ENCODE data around the gene GFER. TPM values are rescaled to one million over a fixed set of nuclear protein-coding genes. Genes with fewer than 3 reads are reported as not detected.

Gene GFER
- total RNA-seq, 8 experiments from 2014 or later: 14.4 to 37.3 (median 25.2) TPM

- WGBS, 10 experiments: 84 to 90% (median 89%) methylated on average over 2 to 9 of the region's 14 CpGs; no CpG with 5 or more reads in 7 of the 10 experiments
- ATAC-seq (replicated peaks in 6 of 8): no peak
- peaks cover 11 to 26% of the 10 kb centered on the region in 2 donors for H3K4me1 ChIP-seq (replicated peaks in 1 of 2)
- H3K4me3 ChIP-seq: no peak overlapping the region
- in situ Hi-C loops (cut with MboI; ENCODE audit: low pct_unique_long_range_greater_than_20kb in 2 of 9, low sequenced_read_pairs in 9 of 9, unreplicated experiment in 9 of 9): loop anchor here in 3 of 9 experiments (10.0 to 25.0 kb wide), 2 partner anchors 112 to 120 kb away; partner anchors contain the start of genes RAB26 (in 3 of the 3) and PKD1 (in 1 of the 3)
- H3K27ac ChIP-seq: no peak overlapping the region
Measured at GRCh38 chr16:2025251-2025650, 41.3 kb downstream of the GFER start.

GRCh38 chr16:2025878-2026460 lies 42.0 kb downstream of the GFER start:
- no peak overlapping the region for H3K4me3 ChIP-seq
- no peak for ATAC-seq (replicated peaks in 6 of 8)
- 60 to 94% (median 83%) methylated on average over 1 to 7 of the region's 16 CpGs; no CpG with 5 or more reads in 5 of the 10 experiments for WGBS, 10 experiments

GRCh38 chr16:2026461-2027023 lies 42.5 kb downstream of the GFER start, which contains the start of gene NHERF2:
TSS of gene NHERF2 (plus strand) at chr16:2026902. CDS start at chr16:2027006, 104 bp downstream.
- Histone ChIP-seq H3K4me3 (peak within 1 kb of the TSS; percentile 35 to 44 (median 40)), H3K27ac (peak within 1 kb of the TSS in 1 of 2 donors; percentile 27), H3K4me1 (replicated peaks in 1 of 2) (peaks cover 11 to 18% of the 10 kb centered on the region in 2 donors)
- in situ Hi-C loops (cut with MboI; ENCODE audit: low pct_unique_long_range_greater_than_20kb in 2 of 9, low sequenced_read_pairs in 9 of 9, unreplicated experiment in 9 of 9): loop anchor here in 3 of 9 experiments (10.0 to 25.0 kb wide), 2 partner anchors 111 to 118 kb away; partner anchors contain the start of genes RAB26 (in 3 of the 3) and PKD1 (in 1 of the 3)
- peak; percentile 1 to 35 (median 6) for ATAC-seq (replicated peaks in 6 of 8)
- WGBS, 10 experiments: no CpG with 5 or more reads among the region's 59 CpGs

More at GRCh38 chr16:2025878-2026460, 42.0 kb downstream of the GFER start:
- no peak overlapping the region for H3K27ac ChIP-seq
- H3K4me1 ChIP-seq (replicated peaks in 1 of 2): peaks cover 11 to 18% of the 10 kb centered on the region in 2 donors
- in situ Hi-C loops (cut with MboI; ENCODE audit: low pct_unique_long_range_greater_than_20kb in 2 of 9, low sequenced_read_pairs in 9 of 9, unreplicated experiment in 9 of 9): loop anchor here in 3 of 9 experiments (10.0 to 25.0 kb wide), 2 partner anchors 111 to 119 kb away; partner anchors contain the start of genes RAB26 (in 3 of the 3) and PKD1 (in 1 of the 3)

- peak; percentile 1 to 19 (median 6) for ATAC-seq (replicated peaks in 6 of 8)
- in situ Hi-C loops (cut with MboI; ENCODE audit: low pct_unique_long_range_greater_than_20kb in 2 of 9, low sequenced_read_pairs in 9 of 9, unreplicated experiment in 9 of 9): loop anchor here in 3 of 9 experiments (10.0 to 25.0 kb wide), 2 partner anchors 110 to 117 kb away; partner anchors contain the start of genes RAB26 (in 3 of the 3) and PKD1 (in 1 of the 3)
Measured at GRCh38 chr16:2027024-2028010, 43.3 kb downstream of the GFER start.

GRCh38 chr16:2028146-2028545 lies 44.2 kb downstream of the GFER start:
- 67% methylated on average over 1 of the region's 3 CpGs; no CpG with 5 or more reads in 9 of the 10 experiments for WGBS, 10 experiments
- H3K27ac ChIP-seq: no peak overlapping the region
- H3K4me1 ChIP-seq (replicated peaks in 1 of 2): peaks cover 6 to 11% of the 10 kb centered on the region in 2 donors
- H3K4me3 ChIP-seq: peak overlapping the region in 1 of 5 donors; percentile 44
- in situ Hi-C loops (cut with MboI; ENCODE audit: low pct_unique_long_range_greater_than_20kb in 2 of 9, low sequenced_read_pairs in 9 of 9, unreplicated experiment in 9 of 9): loop anchor here in 3 of 9 experiments (10.0 to 25.0 kb wide), 2 partner anchors 109 to 117 kb away; partner anchors contain the start of genes RAB26 (in 3 of the 3) and PKD1 (in 1 of the 3)
- no peak for ATAC-seq (replicated peaks in 6 of 8)

More at GRCh38 chr16:2027024-2028010, 43.3 kb downstream of the GFER start:
- peak overlapping the region; percentile 35 to 44 (median 40) for H3K4me3 ChIP-seq
- WGBS, 10 experiments: 18 to 33% (median 20%) methylated on average over 1 to 3 of the region's 76 CpGs; no CpG with 5 or more reads in 7 of the 10 experiments
- peaks cover 11 to 18% of the 10 kb centered on the region in 2 donors for H3K4me1 ChIP-seq (replicated peaks in 1 of 2)
- H3K27ac ChIP-seq: peak overlapping the region in 1 of 2 donors; percentile 27

- Histone ChIP-seq H3K4me3 (no peak overlapping the region), H3K4me1 (replicated peaks in 1 of 2) (peaks cover 6 to 9% of the 10 kb centered on the region in 2 donors), H3K27ac (no peak overlapping the region)
- no peak for ATAC-seq (replicated peaks in 6 of 8)
- 88 to 100% methylated on average over 2 to 3 of the region's 18 CpGs; no CpG with 5 or more reads in 8 of the 10 experiments for WGBS, 10 experiments
- in situ Hi-C loops (cut with MboI; ENCODE audit: low pct_unique_long_range_greater_than_20kb in 2 of 9, low sequenced_read_pairs in 9 of 9, unreplicated experiment in 9 of 9): loop anchor here in 3 of 9 experiments (10.0 to 25.0 kb wide), 2 partner anchors 109 to 116 kb away; partner anchors contain the start of genes RAB26 (in 3 of the 3) and PKD1 (in 1 of the 3)
Measured at GRCh38 chr16:2028620-2029220, 44.7 kb downstream of the GFER start.

- no peak for ATAC-seq (replicated peaks in 6 of 8)
- Histone ChIP-seq H3K4me1 (replicated peaks in 1 of 2) (peaks cover 5 to 6% of the 10 kb centered on the region in 2 donors), H3K27ac (no peak overlapping the region), H3K4me3 (no peak overlapping the region)
- in situ Hi-C loops (cut with MboI; ENCODE audit: low pct_unique_long_range_greater_than_20kb in 2 of 9, low sequenced_read_pairs in 9 of 9, unreplicated experiment in 9 of 9): loop anchor here in 3 of 9 experiments (10.0 to 25.0 kb wide), 2 partner anchors 108 to 115 kb away; partner anchors contain the start of genes RAB26 (in 3 of the 3) and PKD1 (in 1 of the 3)
- WGBS, 10 experiments: no CpG with 5 or more reads among the region's 22 CpGs
Measured at GRCh38 chr16:2029350-2029749, 45.4 kb downstream of the GFER start.

- WGBS, 10 experiments: 32 to 100% methylated on average over 1 to 5 of the region's 11 CpGs; no CpG with 5 or more reads in 8 of the 10 experiments
- ATAC-seq (replicated peaks in 6 of 8): no peak
- Histone ChIP-seq H3K4me3 (no peak overlapping the region), H3K4me1 (replicated peaks in 1 of 2) (peaks cover 5 to 6% of the 10 kb centered on the region in 2 donors), H3K27ac (no peak overlapping the region)
- in situ Hi-C loops (cut with MboI; ENCODE audit: low pct_unique_long_range_greater_than_20kb in 2 of 9, low sequenced_read_pairs in 9 of 9, unreplicated experiment in 9 of 9): loop anchor here in 1 of 9 experiments (25.0 kb wide), 1 partner anchor 107 kb away; the partner anchor contains the start of genes PKD1 and RAB26
Measured at GRCh38 chr16:2030036-2030435, 46.0 kb downstream of the GFER start.

- ATAC-seq (replicated peaks in 6 of 8): no peak
- Histone ChIP-seq H3K4me1 (replicated peaks in 1 of 2) (peaks cover 11 to 12% of the 10 kb centered on the region in 2 donors), H3K27ac (no peak overlapping the region), H3K4me3 (no peak overlapping the region)
- 84 to 100% (median 94%) methylated on average over 1 to 4 of the region's 11 CpGs; no CpG with 5 or more reads in 6 of the 10 experiments for WGBS, 10 experiments
- in situ Hi-C loops (cut with MboI; ENCODE audit: low pct_unique_long_range_greater_than_20kb in 2 of 9, low sequenced_read_pairs in 9 of 9, unreplicated experiment in 9 of 9): loop anchor here in 1 of 9 experiments (25.0 kb wide), 1 partner anchor 106 kb away; the partner anchor contains the start of genes PKD1 and RAB26
Measured at GRCh38 chr16:2031081-2031577, 47.1 kb downstream of the GFER start.

GRCh38 chr16:2032285-2033056 lies 48.5 kb downstream of the GFER start:
- Histone ChIP-seq H3K4me3 (no peak overlapping the region), H3K4me1 (replicated peaks in 1 of 2) (peaks cover 6 to 12% of the 10 kb centered on the region in 2 donors), H3K27ac (no peak overlapping the region)
- in situ Hi-C loops (cut with MboI; ENCODE audit: low pct_unique_long_range_greater_than_20kb in 2 of 9, low sequenced_read_pairs in 9 of 9, unreplicated experiment in 9 of 9): loop anchor here in 1 of 9 experiments (25.0 kb wide), 1 partner anchor 105 kb away; the partner anchor contains the start of genes PKD1 and RAB26
- ATAC-seq (replicated peaks in 6 of 8): peak in 5 of 8 experiments; percentile 1 to 14 (median 5)
- WGBS, 10 experiments: 60 to 100% methylated on average over 1 of the region's 15 CpGs; no CpG with 5 or more reads in 8 of the 10 experiments

Data from motor neuron (in vitro differentiated cells).